Stimulated activated CD4-positive, alpha-beta T cell treated with anti-CD3 and anti-CD28 coated beads, Interleukin-4, amount 100 ng/mL, for 48 hours (primary cell): ENCODE measurements around the gene SGIP1.
A peak's percentile ranks its signal among the peaks of the same experiment; 100 is the strongest.
"Not testable (repeated sequence)": the region's sequence is repeated elsewhere in the genome, so short reads cannot be mapped to it uniquely, and the experiment has no call there.

Experiments
- DNase-seq, 2 donors: peaks; one replicate each; pipeline ENCODE4 v3.0.0-alpha.2; 2020; ENCODE audit warnings: low read depth in 2 of 2

The SGIP1 gene

GRCh38 chr1:66681686-66682085, 147.7 kb downstream of the SGIP1 start:
- DNase-seq: no peak

DNA sequence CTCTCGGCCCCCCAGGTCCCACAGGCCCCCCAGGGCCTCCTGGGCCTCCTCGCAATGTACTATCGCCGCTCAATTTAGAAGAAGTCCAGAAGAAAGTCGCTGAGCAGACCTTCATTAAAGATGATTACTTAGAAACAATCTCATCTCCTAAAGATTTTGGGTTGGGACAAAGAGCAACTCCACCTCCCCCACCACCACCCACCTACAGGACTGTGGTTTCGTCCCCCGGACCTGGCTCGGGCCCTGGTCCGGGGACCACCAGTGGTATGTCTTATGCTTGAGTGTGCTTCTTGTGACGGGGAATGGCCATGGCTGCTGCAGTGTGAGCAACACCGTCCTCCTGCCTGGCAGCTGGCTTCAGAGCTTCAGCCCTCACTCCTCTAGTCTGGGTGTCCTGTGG, 148.2 kb downstream of the SGIP1 start:
- no peak for DNase-seq

DNA sequence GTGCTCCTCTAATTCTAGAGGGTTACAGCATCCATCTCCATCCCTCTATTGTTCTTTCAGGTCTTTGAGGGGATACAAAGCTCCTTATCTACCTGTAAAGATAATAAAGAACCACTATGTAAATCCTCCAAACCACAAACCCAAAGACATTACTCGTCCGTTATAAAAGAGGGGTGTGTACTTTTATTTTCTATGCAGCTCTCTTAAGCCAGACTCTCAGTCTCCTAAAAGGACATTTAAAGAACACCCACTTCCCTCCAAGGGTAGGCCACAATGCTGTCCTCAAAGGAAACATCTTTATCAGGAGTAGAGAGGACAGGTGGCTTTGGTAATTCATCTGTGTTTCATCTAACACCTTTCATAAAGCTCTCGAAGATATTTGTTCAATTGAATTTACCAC, 150.4 kb downstream of the SGIP1 start:
- DNase-seq: no peak

- no peak for DNase-seq
Observed at GRCh38 chr1:66685265-66685664, 151.3 kb downstream of the SGIP1 start.

- DNase-seq: no peak
Observed at GRCh38 chr1:66685670-66686069, 151.7 kb downstream of the SGIP1 start.

- no peak for DNase-seq
Observed at GRCh38 chr1:66686406-66686805, 152.5 kb downstream of the SGIP1 start.

DNA sequence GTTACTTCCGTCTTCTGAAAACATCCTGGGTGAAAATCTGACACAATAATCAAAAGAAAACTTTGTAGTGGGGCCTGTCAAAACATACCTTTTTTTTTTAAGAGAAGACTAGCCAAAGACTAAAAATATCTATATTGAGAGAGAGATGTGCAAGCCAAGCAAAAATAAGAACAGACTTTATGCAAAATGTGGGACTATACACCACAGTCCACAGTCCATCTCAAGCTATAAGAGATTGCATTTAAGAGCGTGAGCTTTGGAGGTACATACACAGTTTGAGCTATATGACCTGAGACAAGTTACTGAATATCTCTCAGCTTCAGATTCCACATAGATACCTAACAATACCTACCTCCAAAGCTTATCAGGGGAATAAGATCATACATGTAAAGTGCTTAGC, 153.4 kb downstream of the SGIP1 start:
- DNase-seq: no peak

GRCh38 chr1:66690666-66691381, 156.9 kb downstream of the SGIP1 start:
- no peak for DNase-seq

GRCh38 chr1:66692681-66693080, 158.7 kb downstream of the SGIP1 start:
- DNase-seq: no peak

DNA sequence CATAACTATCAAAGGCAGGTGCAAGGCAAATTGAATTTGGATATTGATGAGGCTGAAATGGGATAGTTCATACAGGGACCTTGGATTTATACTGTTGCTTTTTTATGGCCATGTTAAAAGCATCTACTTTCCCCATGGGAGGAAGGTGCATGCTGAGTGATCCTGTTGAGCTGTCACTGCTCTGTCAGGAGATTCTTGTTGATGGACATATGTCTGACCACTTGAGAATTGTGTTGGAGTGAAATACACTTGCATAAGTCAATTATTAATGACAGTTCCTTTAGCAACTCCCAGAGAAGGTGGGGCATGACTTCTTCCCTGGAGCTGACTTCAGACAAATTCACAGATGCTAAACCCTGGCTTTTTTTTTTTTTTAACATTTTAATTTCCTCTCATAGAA, 159.9 kb downstream of the SGIP1 start:
- DNase-seq: no peak

DNA sequence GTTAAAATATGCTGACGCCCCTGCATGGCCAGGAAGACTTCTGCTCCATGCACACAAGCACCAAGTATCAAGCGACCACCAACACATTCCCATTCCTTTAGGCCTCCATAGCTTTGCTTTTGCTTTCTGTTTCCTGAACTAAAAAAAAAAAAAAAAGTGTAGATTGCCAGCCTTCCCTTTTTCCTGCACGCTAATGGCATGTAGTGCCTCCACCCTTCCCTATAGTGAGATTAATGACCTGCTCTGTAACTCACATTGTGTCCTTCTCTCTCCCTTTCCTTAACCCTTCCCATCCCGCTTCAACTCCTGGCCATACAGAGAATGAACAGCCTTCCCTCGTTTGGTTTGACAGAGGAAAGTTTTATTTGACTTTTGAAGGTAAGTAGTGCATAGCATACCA, 161.2 kb downstream of the SGIP1 start:
- no peak for DNase-seq

DNA sequence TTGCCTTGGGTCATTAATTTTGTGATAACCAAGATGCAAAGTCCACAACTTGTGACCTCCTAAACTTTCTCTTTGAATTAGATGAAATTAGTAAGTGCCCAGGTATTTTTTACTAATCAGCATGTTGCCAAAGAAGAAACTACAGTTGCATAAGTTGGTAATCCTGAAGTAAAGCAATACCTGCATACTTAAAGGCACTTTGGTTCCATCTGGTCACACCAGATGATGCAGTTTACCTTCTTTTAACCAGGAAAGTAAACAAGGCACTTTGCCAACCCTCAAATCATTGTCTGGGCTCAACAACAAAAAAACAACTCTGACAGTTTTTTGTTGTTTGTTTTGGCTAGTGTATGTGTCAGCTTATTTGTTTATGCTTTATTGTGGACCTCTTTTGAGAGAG, 162.8 kb downstream of the SGIP1 start:
- DNase-seq: no peak

DNA sequence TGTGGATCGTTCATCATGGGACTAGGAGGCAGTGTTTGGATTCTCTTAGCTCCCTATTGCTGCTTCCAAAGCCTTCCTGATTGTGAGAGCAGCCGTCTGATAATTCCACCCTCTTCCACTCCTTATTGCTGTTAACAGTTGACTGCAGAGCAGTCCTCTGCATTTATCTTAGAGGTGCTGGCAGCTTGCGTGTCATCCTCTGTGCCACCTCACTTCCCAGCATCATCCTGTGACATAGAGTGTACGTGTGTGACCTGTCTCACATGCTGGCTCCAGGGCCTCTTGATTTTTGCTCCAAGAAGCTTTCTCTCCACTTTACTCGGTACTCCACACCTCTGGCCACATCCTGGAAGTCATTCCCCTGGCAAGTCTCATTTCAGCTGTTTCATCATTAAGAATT, 165.3 kb downstream of the SGIP1 start:
- DNase-seq: no peak

- DNase-seq: no peak
Observed at GRCh38 chr1:66704177-66704875, 170.4 kb downstream of the SGIP1 start.

DNA sequence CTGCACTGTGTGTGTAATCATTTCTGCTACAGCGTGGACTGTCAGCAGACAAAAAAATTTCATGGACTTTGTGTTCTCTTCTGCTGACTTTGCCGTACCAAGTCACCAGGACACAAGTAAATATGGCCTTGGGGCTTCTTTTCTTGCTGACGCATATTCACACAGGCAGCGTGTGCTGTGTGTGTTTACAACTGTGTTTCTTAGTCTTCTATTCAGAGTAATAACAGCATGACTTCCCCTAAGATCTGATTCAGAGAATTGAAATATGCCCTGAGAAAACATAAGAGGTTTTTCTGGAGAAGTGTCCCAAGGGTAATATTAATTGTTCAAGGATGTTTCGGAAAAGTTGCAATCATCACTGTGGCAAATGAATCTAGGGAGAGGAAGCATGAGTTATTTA, 171.2 kb downstream of the SGIP1 start:
- no peak for DNase-seq

GRCh38 chr1:66711420-66711819, 177.5 kb downstream of the SGIP1 start:
- DNase-seq: no peak

- DNase-seq: no peak
Observed at GRCh38 chr1:66712839-66713238, 178.9 kb downstream of the SGIP1 start.

DNA sequence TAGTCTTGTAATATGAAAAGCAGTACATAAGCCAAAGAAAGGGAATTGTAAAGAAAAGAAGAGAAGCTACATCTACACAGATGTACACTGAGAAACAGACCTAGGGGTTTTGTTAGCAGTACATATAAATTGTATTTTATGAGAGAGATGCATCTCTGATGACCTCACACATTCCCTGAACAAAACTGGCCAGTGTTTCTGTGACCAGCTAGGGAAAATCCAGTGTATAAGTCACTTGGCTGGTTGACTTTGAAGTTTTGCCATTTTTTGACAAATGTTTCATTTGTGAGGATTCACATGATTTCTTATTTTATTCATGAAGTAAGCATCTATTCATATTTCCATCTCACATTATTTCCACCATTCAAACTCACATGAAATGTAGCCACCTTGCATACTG, 190.0 kb downstream of the SGIP1 start:
- DNase-seq: no peak

DNA sequence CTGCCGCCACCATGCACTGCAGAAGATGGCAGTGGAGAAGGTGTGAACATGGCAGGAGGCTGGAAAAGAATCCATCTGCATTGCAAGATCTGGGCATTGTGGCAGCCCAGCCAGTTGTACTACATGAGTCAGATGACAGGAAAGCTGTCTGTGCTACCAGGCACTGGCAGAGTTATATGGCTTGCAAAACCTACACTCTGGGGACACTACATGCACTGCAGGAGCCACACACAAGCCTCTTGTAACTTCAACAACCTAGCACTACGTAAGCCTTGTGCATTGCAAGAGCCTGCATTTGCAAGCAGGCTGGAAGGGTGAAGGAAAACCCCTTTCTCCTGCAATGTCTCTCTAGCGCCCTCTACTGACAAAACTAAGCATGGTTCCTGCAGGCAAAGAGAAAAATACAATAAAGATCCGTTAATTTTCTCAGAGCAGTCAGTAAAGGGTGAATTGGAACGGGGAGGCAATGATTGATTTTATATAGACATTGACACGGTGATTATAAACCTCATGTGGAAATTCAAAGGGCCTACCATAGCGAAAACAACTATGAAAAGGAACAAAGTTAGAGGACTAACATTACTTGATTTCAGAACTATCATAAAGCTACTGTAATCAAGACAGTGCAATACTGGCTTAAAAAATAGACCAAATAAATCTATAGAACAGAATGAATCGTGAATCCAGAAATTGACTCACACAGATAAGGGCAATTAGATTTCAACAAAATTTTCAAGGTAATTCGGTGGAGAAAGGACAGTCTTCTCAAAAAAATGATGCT, 192.1 kb downstream of the SGIP1 start:
- peak; percentile 27 to 42 for DNase-seq

DNA sequence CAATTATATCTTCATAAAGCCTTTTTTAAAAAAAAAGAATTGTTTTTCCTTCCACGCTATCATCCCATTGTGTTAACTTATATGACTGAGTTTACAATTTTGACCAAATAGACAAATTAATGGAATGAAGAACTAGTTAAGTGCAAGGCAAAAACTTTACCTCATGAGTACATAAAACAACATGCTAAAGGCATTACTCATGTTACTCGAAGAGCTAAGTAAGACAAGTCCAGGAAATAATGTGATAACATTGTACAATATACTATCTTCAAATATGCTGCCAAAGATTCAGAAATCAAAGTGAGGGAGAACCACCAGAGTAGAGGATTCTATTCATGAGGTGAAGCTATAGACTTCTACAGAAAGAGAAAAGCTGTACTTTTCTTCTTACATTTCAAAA, 194.1 kb downstream of the SGIP1 start:
- DNase-seq: no peak

- not testable (repeated sequence) for DNase-seq
Observed at GRCh38 chr1:66728716-66729115, 194.8 kb downstream of the SGIP1 start.

DNA sequence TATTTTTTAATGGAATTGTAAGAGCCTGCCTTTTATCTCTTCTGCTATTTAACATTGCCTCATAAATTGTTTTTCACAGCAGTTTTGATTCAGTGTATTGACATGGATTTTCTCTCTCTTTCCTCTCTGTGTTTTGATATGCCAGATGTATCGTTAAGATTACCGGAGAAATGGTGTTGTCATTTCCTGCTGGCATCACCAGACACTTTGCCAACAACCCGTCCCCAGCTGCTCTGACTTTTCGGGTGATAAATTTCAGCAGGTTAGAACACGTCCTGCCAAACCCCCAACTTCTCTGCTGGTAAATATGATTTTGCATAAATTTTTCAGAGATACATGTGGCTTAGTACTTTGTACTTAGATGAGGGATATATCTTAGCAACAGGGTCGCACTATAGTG, 195.2 kb downstream of the SGIP1 start:
- no peak for DNase-seq

GRCh38 chr1:66729523-66729922, 195.6 kb downstream of the SGIP1 start:
- no peak for DNase-seq
